Measurements from ENCODE around the gene MCC.
"Not testable (repeated sequence)": the region's sequence is repeated elsewhere in the genome, so short reads cannot be mapped to it uniquely, and the experiment has no call there.

Gene MCC

GRCh38 chr5:113490317-113490716, 2.1 kb upstream of the MCC start:
- DNase-seq (ENCODE audit: low read depth, low spot score): no peak

- DNase-seq (ENCODE audit: low read depth, low spot score): peak; percentile 80
Measured at GRCh38 chr5:113489299-113489698, 1.0 kb upstream of the MCC start.

- DNase-seq (ENCODE audit: low read depth, low spot score): no peak
Measured at GRCh38 chr5:113488645-113489184, 462 bp upstream of the MCC start.

- no peak for DNase-seq (ENCODE audit: low read depth, low spot score)
Measured at GRCh38 chr5:113487416-113487780, 855 bp downstream of the MCC start.

- DNase-seq (ENCODE audit: low read depth, low spot score): no peak
Measured at GRCh38 chr5:113480243-113480642, 8.0 kb downstream of the MCC start.

GRCh38 chr5:113478691-113479090, 9.6 kb downstream of the MCC start:
- DNase-seq (ENCODE audit: low read depth, low spot score): no peak

GRCh38 chr5:113474100-113474728, 14.0 kb downstream of the MCC start:
- DNase-seq (ENCODE audit: low read depth, low spot score): no peak

- no peak for DNase-seq (ENCODE audit: low read depth, low spot score)
Measured at GRCh38 chr5:113463032-113463431, 25.2 kb downstream of the MCC start.

- DNase-seq (ENCODE audit: low read depth, low spot score): not testable (repeated sequence)
Measured at GRCh38 chr5:113457106-113457505, 31.1 kb downstream of the MCC start.

- no peak for DNase-seq (ENCODE audit: low read depth, low spot score)
Measured at GRCh38 chr5:113452941-113453340, 35.3 kb downstream of the MCC start.

- DNase-seq (ENCODE audit: low read depth, low spot score): no peak
Measured at GRCh38 chr5:113451797-113452196, 36.5 kb downstream of the MCC start.

- no peak for DNase-seq (ENCODE audit: low read depth, low spot score)
Measured at GRCh38 chr5:113450929-113451328, 37.3 kb downstream of the MCC start.

GRCh38 chr5:113450462-113450861, 37.8 kb downstream of the MCC start:
- no peak for DNase-seq (ENCODE audit: low read depth, low spot score)

GRCh38 chr5:113448252-113448651, 40.0 kb downstream of the MCC start:
- DNase-seq (ENCODE audit: low read depth, low spot score): no peak

- DNase-seq (ENCODE audit: low read depth, low spot score): no peak
Measured at GRCh38 chr5:113447498-113448050, 40.7 kb downstream of the MCC start.

- DNase-seq (ENCODE audit: low read depth, low spot score): no peak
Measured at GRCh38 chr5:113446358-113446927, 41.8 kb downstream of the MCC start.

- DNase-seq (ENCODE audit: low read depth, low spot score): no peak
Measured at GRCh38 chr5:113437111-113437510, 51.1 kb downstream of the MCC start.

- DNase-seq (ENCODE audit: low read depth, low spot score): no peak
Measured at GRCh38 chr5:113435575-113435974, 52.7 kb downstream of the MCC start.

GRCh38 chr5:113434889-113435288, 53.4 kb downstream of the MCC start, which contains the start of gene TSSK1B:
TSSK1B (minus strand) TSS chr5:113434989; CDS start chr5:113434839, 150 bp downstream.
- no peak for DNase-seq (ENCODE audit: low read depth, low spot score)

- DNase-seq (ENCODE audit: low read depth, low spot score): no peak
Measured at GRCh38 chr5:113433862-113434612, 54.2 kb downstream of the MCC start.

GRCh38 chr5:113433071-113433470, 55.2 kb downstream of the MCC start:
- no peak for DNase-seq (ENCODE audit: low read depth, low spot score)

- DNase-seq (ENCODE audit: low read depth, low spot score): no peak
Measured at GRCh38 chr5:113427871-113428574, 60.2 kb downstream of the MCC start.
